ENCODE measurements around the gene MTHFS.
"Not testable (repeated sequence)": the region's sequence is repeated elsewhere in the genome, so short reads cannot be mapped to it uniquely, and the experiment has no call there.

The MTHFS gene

DNA sequence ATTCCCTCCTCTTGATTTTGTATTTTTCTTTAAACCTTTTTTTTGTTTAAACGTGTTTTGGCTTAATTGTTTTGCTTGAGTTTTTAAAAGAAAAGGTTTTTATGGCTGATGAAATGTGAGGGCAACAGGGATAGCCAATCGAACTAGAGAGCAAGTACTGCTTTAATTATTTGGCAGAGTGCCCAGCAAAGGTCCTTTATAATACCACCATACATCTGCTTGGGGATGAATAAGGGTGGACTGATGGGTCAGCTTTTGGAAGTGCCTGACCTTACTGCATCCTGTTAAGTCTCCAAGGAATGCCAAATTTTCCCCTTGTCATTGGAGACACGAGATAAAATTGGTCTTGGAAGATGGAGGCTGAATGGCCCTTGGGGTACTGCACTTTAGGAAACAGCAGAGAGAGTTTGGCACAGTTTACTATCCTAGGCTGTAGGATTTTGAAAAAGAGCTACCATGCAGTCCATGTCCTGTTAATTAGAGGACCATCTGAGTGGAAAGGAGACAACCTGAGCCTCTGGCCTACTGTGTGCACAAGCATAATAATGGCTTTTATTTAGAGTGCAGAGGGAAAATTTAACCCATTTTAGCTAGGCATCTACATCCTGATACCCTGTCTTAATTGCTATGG, 19.8 kb upstream of the MTHFS start:
- in situ Hi-C loops (cut with MboI; ENCODE audit: low sequenced_read_pairs) = no loop called here

DNA sequence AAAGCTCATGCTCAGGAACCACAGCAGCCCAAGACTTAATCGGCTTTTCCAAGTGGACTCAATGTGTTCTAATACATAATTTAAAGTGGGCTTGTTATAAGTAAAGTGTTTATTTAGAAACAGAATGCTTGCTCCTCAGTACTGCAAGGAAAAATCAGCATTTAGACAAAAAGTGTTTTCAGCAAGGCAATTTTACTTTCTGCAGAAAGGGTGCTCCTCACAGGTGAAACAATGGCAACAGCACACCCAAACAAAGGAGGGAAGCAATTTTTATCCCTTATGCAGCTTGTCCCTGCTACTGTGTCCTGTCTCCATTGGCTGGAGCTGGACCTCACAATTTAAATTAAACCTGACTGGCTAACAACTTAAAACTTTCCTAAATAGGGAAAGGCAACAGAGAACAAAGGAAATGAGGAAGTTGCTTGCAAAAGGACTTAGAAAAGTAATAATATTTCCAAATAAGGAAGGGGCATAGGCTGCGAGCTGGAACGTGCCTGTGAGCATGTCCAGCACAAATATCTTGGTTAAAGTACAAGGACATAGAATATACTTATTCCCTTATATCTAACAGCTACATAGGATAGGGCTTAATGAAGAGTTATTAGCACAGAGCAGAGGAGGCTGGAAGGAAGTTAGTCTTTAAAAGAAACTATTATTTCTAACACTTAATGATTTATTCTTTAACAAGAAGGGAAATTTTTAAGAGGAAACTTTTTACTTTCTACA, 19.1 kb upstream of the MTHFS start:
- in situ Hi-C loops (cut with MboI; ENCODE audit: low sequenced_read_pairs) = not testable (repeated sequence)

DNA sequence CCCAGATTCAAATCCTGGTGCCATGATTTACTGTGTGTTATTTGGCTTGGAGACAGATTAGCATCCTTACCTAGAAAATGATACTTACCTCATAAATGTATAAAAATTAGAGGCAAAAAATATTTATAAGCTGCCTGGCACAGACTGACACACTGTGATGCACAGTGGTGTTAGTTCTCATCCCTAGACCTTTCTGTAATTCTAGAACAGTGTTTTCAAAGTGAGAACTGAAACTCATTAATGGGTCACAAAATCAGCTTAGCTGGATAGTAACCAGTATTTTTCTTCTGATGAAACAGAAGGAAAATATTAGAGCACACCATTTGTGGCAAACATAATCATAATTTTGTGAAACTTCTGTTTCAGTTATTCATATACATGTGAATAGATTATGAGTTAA, 17.9 kb upstream of the MTHFS start:
- in situ Hi-C loops (cut with MboI; ENCODE audit: low sequenced_read_pairs) = no loop called here

DNA sequence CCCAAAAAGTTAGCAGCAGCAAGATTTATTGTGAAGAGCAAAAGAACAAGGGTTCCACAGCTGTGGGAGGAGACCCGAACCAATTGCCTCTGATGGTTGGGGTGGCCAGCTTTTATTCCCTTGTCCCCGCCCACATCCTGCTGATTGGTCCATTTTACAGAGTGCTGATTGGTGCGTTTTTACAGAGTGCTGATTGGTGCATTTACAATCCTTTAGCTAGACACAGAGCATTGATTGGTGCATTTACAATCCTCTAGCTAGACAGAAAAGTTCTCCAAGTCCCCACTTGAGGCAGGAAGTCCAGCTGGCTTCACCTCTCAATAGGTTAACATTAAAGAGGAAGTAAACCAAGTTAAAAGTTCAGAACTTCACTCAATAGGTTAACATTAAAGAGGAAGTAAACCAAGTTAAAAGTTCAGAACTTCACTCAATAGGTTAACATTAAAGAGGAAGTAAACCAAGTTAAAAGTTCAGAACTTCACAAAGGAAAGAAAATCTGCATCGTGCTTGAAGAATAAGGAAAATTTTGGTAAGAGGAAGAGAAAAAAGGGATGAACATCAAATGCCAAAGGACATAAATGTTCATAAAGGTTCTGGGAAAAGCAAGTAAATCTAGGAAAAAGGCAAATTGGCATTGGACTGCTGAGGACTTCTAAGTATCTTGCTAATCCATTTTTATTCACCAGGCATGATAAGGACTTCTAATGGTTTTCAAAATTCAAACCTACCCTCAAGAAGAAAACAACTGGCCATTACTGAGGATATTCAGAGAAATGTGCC, 12.9 kb upstream of the MTHFS start:
- in situ Hi-C loops (cut with MboI; ENCODE audit: low sequenced_read_pairs) = not testable (repeated sequence)

DNA sequence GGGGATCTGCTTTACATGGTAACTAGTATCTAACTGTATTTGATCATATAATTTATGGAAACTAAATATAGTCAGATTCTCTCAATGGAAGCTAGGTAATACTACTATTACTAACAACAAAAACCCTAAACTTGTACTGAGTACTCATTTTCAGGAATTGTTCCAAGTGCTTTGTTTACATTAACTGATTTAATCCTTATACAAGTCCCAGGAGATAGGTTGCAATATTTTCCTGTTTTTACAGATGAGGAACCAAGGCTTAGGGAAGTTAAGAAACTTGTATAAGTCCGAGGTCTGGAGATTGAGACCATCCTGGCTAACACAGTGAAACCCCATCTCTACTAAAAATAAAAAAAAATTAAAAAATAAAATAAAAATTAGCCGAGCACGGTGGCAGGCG, 7.5 kb upstream of the MTHFS start:
- in situ Hi-C loops (cut with MboI; ENCODE audit: low sequenced_read_pairs) = no loop called here

DNA sequence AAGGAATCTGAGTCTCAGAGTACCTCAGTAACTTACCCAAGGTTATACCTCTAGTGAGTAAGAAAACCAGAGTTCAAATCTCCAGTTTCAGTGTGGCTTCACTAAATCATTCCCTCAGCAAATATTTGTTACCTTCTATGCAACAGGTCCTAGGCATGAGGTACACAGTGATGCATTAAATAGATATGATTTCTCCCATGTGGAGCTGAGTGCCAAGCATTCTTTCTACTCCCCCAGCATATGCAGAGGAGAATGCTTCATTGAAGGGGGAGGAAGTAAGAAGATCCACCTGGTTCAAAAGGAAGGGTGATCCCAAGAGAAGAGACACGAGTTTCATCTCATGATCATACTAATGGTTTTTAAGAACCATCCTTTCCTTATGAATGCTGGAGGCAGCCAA, 6.8 kb upstream of the MTHFS start:
- in situ Hi-C loops (cut with MboI; ENCODE audit: low sequenced_read_pairs) = no loop called here

DNA sequence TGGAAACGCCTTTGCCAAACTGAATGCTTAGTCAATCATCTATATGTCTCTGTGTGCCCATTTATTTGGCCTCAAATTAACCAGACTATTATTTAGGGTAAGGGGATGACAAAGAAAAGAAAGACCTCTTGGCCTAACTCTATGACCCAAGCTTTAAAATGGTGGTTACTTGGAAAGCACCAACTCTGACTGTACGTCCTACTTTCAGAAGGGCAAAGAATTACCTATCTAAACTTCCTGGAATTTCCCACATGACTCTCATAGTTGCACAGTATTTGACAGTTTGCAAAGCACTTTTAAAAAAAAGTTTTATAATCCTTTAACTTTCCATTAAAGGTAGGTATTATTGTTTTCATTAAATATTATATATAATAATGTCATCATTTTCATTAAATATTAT, 6.3 kb upstream of the MTHFS start:
- in situ Hi-C loops (cut with MboI; ENCODE audit: low sequenced_read_pairs) = no loop called here

DNA sequence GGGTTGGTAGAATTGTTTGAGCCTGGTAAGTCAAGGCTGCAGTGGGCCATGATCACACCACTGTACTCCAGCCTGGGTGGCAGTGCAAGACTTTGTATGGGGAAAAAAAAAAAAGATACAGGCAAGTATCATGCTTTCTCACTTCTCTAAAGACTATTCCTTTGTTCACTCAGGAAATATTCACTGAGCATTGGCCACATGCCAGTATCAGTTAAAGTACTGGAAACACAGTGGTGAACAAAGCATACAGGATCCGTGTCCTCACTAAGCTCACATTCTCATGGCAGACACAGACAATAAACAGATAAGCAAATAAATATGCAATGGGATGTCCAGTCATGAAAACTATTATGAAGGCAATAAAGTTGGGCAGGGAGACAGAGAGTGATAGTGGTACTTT, 5.1 kb upstream of the MTHFS start:
- in situ Hi-C loops (cut with MboI; ENCODE audit: low sequenced_read_pairs) = no loop called here

DNA sequence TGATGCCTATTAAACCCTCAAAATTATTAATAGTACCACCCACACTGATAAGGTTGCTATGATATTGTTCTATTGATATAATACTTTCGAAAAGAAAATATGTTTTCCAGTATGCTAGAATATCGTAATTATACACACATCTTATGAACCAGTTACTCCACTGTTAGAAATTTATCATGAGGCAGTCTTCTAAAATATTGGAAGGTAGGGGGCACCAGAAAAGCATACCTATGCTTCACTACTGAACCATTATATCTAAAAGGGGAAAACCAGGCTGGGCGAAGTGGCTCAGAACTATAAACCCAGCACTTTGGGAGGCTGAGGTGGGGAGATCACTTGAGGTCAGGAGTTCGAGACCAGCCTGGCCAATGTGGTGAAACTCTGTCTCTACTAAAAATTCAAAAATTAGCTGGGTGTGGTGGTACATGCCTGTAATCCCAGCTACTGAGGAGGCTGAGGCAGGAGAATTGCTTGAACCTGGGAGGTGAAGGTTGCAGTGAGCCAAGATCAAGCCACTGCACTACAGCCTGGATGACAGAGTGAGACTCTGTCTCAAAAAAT, 4.1 kb upstream of the MTHFS start:
- in situ Hi-C loops (cut with MboI; ENCODE audit: low sequenced_read_pairs) = not testable (repeated sequence)

DNA sequence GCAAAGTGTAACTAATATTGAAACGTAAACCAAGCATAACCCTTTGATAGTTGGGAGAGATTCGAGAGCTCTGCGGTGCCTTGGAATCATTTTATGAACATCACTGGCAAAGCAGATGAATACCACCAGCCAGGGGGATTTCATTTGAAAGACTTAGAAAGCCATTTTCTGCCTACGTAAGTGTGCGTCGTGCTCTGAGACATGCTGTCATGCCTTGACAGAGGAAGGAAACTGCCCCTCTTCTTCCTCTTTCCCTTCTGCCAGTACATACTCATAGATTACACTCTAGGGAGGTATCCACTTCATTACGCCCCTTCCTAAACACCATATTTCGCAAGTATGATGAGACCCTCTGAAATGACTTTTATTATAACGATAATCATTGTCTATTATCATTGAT, 3.3 kb upstream of the MTHFS start:
- in situ Hi-C loops (cut with MboI; ENCODE audit: low sequenced_read_pairs) = no loop called here

DNA sequence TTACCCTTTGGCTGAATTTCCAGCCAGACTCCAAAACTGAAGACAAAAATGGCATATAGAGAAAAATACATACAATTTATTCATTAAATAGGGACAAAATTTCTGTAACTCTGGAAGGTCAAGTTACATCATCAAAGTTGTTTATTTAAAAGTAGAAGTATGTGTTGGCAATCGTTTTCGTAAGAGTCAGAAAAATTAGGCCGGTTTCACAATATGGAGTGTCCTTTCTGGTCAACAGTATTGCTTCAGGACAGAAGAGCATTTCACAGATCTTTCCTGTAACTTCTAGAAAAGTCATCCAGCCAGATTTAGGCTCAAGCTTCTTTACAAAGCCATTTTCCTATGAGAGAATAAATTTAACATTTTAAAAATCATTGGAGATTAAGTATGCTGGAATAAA, 2.0 kb upstream of the MTHFS start:
- in situ Hi-C loops (cut with MboI; ENCODE audit: low sequenced_read_pairs) = not testable (repeated sequence)

DNA sequence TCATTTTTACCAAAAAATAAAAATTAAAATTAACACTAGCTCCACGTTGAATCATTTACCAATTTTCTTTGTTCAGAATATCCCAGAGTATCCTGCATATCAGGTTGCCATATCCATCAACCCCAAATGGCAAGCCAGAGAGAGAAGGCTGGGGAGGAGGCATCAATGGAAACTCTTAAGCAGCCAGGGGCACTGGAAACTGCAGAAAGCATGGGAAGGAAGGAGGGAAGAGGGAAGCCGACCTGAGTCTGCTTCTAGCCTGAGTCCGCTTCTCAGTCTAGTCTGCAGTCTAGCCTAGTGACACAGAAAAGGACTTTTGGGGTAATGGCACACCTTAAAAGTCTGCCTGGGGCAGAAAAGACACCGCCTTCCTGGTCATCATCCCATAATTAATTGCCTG, 1.6 kb upstream of the MTHFS start:
- in situ Hi-C loops (cut with MboI; ENCODE audit: low sequenced_read_pairs) = no loop called here

DNA sequence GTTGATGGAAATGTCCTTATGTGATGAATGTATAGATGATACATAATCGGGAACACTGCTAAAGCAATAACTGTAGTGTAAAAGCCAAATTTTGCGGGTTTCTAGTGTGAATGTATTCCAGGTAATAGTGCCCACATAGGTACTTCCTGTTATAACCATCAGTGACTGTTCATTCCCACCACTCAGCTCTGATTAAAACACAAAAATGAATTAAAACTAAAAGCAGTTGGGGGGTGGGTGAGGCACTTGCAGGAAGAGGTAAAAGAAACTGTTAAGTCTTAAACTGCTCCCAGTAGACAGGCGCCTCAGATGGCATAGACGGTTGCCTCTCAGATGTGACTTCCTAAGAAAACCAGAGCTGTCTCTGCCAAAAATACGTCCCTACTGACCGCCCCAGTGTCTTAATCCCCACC, 893 bp upstream of the MTHFS start:
- in situ Hi-C loops (cut with MboI; ENCODE audit: low sequenced_read_pairs) = no loop called here

DNA sequence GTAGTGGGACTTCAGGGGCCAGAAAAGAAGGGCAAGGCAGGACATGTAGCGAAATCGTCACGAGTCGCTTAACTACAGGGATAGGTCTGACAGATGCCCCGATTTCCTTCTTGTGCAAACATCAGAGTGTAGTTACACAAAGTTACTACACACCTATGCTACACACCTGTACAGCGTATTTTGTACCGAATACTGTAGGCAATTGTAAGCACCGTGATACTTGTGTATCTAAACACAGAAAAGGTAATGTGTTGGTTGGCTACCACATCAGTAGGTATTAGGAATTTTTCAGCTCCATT, 515 bp upstream of the MTHFS start:
- in situ Hi-C loops (cut with MboI; ENCODE audit: low sequenced_read_pairs) = no loop called here

DNA sequence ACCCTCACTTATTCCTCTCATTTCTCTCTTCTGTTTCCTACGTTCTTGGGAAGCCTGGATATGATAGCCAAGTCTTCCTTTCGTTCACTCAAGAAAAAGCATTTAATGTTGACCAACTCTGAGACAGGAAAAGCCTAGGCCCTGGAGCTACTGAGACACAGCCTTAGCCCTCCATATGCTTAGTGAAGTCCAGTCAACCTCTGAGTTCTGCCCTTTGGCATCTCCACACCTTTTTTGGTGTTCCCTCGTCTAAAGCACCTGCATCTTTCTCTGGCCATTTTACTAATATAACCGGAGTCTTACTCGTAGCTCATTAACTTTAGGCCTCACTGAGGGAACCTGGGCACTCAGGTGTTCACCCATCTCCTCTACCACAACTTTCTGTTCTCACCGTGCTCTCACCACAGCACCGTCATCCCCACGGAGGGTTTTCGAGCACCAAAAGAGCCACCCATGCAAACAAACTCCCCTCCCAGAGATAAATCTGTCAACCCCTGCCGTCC, 632 bp downstream of the MTHFS start:
- in situ Hi-C loops (cut with MboI; ENCODE audit: low sequenced_read_pairs) = no loop called here

DNA sequence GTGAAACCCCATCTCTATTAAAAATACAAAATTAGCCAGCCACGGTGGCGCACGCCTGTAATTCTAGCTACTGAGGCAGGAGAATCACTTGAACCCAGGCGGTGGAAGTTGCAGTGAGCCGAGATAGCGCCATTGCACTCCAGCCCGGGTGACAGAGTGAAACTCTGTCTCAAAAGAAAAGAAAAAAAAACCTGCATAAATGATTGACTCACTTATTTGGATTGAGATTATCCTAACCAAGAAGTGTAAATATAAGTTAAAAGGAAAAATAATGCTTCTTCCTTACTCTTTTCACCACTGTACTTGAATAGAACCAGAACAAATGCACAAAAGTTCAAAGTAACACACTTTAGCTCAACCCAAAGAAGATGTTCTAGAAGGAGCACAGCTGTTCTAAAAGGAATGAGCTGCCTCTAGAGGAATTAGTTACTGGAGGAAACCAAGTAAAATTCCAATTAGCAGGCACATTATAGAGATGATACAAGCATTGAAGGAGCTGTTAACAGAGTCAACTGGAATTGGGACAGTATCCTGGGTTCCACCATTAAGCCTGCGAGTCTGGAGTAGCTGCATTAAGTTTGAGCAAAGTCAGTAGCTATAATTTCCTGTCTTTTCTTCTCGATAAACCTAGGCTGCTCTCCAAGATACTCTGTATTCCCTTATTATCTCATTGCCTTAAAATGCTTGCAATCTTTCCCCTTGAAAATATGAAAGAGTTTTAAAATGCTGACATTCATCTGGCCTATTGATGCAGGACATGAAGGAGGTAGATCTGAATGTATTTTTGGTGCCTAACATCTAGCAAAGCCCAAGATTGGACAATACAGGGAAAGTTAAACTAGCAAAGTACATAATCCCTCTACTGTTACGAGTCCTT, 9.5 kb downstream of the MTHFS start:
- in situ Hi-C loops (cut with MboI; ENCODE audit: low sequenced_read_pairs) = loop anchor here (10.0 kb wide), 1 partner anchor 108 kb away; no protein-coding TSS in a partner anchor

DNA sequence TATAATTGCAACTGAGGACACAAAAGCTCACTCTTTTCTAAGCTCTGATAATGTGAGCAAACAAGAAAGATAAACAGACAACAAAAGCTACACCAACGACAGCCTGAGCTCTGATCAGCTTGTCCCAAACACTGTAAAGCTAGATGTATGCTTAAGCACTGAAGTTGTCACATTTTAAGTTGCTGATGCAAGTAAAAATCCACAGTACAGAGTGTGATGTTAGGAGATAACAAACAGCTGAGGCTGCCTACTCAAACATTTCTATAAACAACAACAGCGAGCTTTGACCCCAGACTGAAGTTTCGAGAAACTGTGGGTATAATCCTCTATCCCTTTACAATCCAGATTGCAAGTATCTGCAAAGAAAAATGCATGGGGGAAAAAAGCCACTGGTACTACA, 10.7 kb downstream of the MTHFS start:
- in situ Hi-C loops (cut with MboI; ENCODE audit: low sequenced_read_pairs) = loop anchor here (10.0 kb wide), 1 partner anchor 109 kb away; no protein-coding TSS in a partner anchor

DNA sequence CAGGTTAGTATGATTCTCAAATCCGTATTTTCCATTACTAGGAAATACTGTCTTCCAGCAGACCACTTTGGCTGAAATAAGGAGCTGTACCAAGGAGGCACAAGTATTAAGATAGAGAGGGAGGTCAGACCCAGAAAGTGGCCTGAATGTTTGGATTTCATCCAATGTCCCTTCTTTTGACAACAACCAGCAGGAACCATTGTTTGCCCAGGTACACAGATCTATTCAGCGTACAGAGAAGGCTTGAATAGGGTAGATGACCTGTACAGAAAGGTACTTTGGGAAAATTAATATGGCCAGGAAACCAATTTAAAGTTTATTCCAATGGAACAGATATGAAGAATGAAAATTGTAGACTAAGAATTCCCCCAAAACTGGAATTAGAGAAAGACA, 12.6 kb downstream of the MTHFS start:
- in situ Hi-C loops (cut with MboI; ENCODE audit: low sequenced_read_pairs) = loop anchor here (10.0 kb wide), 1 partner anchor 111 kb away; no protein-coding TSS in a partner anchor

DNA sequence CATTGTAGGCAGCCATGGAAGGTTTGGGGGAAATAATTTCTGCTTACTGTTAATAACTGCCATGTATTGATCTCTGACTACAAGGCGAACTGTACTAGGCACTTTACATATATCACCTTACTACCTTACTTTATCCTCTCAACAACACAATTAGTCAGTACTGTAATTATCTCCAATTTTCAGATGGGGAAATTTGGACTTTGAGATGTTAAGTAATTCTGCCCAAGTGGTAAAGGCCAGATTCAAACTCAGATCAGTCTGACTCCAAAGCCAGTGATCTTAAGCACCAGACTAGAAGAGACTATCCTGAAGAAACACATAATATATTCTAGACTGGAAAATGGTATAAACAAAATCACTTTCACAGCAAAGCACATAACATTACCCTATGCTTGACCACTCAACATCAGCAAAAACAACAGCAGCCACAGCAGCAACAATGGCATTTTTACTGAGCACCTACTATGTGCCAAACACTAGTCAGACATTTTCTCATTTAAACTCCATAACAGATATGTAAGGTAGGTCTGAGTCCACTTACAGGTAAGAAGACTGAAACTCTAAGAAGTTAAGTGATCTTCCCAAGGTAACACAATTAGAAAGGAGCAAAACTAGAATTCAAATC, 13.1 kb downstream of the MTHFS start:
- in situ Hi-C loops (cut with MboI; ENCODE audit: low sequenced_read_pairs) = loop anchor here (10.0 kb wide), 1 partner anchor 111 kb away; no protein-coding TSS in a partner anchor

DNA sequence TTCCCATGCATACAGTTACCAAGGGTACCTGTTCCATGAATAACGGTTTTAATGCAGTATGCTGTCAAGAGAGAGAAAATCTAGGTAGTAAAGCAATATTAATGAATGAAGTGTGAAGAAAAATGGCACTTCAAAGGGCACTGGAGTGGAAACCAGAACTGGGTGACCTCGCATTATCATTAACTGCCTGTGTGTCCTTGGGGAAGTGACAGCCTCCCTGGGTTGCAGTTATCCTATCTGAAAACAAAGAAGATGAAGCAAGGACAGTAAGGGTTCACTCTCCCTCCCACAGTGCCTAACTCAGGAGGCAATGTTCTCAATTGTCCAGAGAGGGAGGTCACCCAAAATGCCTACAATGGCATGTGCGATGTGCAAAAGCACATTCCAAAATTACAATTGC, 15.1 kb downstream of the MTHFS start:
- in situ Hi-C loops (cut with MboI; ENCODE audit: low sequenced_read_pairs) = loop anchor here (10.0 kb wide), 1 partner anchor 113 kb away; no protein-coding TSS in a partner anchor
